GM21381 (cell line): Measurements from ENCODE around the gene PIEZO2.

Experiments used
- ATAC-seq: cut with Tn5 transposase; IDR thresholded peaks from one replicate; pipeline ENCODE4 v1.9.1; 2021; ENCODE audit warnings: mild to moderate bottlenecking, moderate library complexity; ENCODE audit not compliant: unreplicated experiment

PIEZO2 gene

DNA sequence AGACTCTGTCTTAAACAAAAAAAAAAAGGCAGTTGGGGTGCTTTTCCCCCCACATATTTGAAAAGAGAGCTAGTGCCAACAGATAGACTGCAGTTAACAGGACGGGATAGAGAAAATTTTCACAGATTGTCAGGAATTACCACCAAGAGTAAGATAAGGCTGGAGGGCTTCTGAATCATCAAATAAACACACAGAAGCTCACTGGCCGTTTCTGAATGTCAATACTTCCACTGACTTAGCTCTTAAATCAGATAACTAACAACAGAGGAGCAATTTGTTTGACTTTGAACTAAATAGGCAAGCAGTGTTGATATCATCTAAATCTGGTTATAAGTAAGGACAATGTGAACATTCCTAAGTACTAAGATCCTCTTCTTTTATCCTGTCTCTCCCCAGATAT, 34.7 kb downstream of the PIEZO2 start:
- no peak for ATAC-seq

DNA sequence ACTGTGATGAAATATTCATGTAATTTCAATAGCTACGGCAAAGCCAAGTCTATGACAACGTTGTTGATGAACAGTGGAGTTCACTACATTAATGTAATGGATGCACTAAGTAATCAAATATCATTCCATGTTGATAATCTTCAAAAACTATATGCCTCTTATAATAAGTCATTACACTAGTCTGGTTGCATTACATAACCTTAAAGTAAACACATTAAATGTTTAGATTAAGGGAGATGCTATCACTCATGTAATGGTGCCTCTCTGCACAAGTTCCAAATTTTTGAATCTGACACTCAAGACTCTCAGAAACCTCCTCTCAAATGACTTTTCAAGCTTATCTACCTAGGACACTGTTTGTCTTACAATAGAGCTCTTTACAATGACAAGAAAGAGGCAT, 35.4 kb downstream of the PIEZO2 start:
- no peak for ATAC-seq

DNA sequence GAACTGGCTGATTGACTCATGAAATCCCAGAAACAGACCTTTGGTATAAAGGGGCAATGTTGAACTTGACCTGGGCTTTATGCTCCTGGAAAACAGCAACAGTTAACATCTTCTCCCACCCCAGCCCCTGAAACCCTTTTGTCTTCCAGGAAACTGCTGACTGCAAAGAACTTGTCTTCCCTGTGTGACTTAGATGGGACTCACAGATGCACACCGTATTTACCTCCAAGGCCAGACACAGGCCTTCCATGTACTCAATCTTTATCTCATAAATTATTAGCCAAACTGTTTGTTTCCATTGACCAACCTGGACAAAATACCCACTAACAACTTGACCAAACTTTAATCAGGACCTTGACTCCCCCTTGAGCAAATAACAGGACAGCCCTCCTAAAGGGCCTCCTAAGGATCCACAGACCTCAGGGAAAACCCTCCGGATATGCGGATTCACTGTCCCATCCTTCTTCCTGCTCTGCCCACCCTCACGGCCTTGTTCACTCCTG, 36.3 kb downstream of the PIEZO2 start:
- no peak for ATAC-seq

DNA sequence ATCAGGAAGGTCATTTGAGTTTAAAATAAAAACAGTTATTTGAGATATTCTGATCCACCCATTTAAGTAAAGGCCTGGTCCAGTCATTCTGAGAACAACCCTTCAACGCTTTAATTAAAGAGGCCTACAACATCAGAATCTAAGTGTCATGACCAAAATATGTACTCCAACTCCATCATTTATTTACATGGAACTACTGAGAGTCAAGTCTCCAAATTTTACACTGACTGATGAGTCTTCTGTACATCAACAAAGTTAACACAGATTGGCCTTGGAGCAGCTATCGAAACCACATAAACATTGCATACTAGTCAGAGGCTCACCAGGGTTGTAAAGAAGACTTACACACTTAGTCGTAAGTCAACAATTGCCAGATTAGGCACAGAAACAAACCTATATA, 37.1 kb downstream of the PIEZO2 start:
- ATAC-seq: no peak

DNA sequence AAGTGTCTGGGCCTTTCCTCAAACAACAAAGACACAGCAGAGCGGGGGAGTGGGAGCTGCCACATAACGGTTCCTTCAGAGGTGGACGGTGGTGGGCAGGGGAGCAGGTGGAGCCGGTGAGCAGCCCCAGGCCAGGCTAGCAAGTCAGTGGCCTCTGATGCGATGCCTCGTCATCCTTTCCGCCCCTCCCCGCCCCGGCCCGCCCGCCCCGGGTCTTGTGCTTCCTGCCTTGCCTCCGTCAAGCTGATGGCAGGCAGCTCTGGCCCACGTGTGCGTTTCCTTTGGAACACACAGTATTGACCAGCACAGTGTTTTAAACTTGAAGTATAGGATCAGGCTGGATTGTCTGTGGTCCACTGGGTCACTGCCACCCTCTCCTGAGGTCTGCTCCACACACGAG, 38.9 kb downstream of the PIEZO2 start:
- no peak for ATAC-seq

DNA sequence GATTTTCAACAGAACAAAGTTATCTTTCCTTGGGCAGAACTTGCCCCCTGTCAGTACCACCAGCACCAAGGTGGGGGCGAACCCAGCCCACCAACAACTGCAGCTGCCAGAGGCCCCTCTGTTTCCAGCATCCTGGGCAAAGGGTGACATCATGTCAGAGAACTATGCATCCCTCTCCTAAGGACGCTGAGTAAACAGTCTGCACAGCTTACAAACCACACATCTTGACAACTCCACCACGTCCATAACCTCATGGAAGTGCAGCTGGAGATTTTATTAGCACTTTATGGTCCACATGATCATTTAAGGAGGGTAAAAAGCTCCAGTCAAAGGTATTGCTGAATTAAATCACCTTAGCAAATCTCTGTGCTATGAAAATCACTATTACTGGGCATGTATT, 40.4 kb downstream of the PIEZO2 start:
- no peak for ATAC-seq

DNA sequence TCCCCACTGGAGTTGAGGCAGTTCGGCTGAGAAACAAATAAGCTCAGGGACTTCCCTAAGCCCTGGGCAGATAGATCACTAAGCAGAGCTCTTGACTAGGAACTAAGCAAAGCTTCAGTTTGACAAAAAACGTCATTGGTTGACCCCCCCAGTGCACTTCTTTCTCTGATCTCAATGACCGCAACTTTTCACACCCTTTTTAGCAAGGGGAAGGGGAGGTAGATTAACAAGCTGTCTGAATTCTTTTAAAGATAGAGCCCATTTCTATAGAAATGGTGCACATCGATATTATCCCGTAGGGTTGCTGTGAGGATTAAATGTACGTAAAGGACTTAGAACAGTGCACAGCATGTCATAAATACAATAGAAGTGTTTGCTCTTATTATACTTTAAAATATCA, 42.5 kb downstream of the PIEZO2 start:
- ATAC-seq: no peak

DNA sequence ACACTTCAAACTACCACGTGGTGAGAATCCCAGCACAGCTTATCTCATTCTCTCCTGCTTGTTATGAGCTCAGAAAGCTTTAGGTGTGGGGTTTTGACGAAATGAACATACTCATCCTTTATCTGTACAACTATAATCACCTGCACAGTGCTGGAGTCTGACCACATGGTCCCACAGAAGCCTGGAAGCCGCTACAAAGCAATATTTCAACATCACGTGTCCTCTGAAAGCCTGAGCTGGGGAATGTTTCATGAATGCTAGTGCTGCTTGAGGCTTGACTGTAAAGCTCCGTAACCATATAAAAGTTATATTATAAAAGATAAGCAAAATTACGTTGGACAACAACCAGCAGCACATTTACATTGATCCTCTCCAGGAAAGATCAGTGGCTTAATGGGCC, 43.9 kb downstream of the PIEZO2 start:
- no peak for ATAC-seq

DNA sequence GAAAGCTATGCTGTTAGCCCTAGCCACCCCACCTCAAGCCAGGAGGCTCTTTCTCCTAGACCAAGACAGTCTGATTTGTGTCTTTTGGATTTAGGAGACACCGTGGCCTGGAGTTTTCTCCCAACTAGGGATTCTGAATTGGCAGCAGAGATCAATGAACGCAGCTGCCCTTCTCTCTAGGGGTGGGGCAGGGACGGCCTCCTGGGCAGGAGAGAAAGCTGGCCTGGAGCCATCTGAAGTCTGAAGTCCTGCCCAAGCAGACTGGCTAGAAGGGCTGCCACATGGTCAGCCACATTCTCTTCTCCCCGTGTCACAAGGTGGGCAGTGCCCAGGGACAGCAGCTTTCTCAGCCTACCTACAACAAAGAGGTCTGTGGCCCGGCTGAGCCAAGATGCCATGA, 45.1 kb downstream of the PIEZO2 start:
- no peak for ATAC-seq

DNA sequence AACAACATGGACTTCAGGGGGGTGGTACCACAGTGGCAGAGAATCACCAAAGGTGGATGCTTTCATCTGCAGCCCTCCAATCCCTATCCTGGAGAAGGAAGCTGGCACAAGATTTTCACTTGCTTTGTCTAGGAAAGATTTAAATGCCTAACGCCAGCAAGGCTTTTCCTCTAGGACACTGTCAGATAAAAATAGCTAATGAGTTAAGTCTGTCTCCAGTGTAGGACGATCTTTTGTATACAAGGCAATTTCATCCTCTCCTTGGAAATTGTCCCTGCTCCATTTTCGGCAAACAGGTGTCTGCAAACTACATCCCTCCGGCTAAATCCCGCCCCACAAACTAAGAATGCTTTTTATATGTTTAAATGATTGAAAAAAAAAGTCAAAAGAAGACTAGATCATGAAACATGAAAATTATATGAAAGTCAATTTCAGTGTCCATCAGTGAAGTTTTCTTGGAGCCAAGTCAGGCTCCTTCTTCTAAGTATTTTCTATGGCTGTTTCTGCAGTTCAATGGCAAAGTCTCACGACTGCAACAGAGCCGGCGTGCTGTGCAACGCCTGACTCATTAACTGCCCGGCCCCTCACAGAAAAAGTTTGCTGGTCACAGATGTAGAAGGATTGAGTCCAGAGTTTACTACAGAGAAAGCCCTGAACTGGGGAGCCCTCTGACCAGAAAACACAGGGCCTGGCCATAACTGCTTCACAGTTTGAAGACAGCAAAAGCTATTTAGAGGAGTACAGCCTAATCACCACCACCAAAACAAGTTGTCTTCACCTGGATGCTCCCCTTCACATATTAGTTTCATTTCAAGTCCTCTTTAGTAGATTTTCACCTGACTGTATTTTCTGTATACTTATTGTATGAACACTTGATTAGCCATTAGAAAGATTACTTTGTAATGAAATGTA, 52.3 kb downstream of the PIEZO2 start:
- no peak for ATAC-seq

DNA sequence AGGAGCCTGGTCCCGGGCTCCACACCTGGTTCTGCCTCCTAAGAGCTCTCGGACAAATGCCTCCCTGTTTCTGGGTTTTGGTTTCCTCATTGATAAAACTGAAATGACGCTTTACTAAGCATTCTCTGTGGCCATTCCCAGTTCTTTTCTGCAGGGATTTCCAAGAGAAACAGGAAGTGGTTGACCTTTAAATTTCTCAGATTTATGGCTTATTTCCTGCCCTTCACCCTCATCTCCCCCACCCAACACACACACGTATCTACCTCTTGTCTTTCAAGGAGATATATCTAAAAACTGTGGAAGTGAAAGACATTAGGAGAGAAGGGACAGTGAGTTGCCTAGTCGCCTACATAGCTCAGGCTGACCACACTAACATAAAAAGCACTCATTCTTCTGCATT, 53.0 kb downstream of the PIEZO2 start:
- ATAC-seq: no peak

DNA sequence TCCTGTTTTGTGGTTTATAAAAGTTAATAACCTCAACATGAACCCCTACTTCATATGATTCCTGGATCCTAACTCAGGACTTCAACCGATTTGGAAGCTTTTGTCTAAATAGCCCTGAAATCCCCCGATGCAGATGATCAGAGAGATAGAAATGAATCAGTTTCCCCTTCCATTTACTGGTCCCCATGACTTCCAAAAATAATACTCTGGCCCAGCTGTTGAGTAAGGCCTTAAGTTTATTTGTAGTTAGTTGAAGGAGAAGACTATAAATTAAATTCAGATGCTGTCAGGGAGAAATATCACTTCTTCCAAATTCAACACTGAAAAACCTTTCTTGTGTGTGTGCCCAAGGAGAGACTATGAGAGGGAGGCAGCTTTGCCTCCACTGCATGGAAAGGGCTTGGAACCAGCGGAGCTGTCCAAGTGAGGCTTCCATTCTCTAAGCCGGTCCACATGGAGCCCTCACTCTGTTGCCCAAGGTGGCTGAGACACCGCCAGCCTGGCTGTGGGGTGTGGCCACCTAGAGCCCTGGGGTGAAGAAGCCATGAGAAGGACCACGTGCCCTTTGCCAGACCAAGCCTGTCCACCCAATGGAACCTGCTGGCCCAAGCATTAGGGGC, 53.6 kb downstream of the PIEZO2 start:
- ATAC-seq: no peak

DNA sequence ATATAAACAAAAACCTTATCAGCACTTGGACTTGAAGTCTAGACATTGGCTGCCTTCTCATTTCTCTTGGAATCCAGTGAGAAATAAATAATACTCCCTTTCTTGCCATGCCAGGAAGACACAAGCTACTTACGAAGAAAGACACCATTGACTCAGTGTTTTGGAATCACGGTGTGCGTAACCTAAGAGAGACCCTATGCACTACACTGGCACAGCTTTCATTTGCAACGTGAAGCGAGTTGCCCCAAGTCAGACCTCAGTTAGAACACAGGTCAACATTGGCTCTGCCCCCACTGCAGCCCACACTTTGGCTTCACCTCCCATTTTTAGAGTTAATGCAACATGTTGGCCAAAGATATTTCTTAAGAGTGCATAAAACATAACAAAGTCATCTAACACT, 54.2 kb downstream of the PIEZO2 start:
- ATAC-seq: no peak

DNA sequence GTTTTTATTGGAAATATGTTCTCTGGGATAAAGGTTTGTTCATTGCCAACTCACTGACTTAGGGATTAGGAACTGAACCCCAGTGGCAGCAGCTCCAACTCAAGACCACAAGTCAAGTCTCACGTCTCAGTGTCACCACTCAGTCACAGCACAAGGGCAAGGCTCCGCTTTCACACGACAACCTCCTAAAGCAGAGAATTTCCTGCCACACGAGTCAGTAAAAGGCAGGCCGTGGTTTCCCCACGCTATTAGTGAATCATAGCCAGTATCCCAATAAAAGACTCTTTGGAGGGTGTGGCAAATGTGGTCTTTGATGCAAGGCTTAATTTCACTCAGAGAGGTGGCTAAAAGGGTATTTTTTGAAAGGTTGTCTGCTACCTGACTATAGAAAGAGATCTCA, 57.6 kb downstream of the PIEZO2 start:
- no peak for ATAC-seq

DNA sequence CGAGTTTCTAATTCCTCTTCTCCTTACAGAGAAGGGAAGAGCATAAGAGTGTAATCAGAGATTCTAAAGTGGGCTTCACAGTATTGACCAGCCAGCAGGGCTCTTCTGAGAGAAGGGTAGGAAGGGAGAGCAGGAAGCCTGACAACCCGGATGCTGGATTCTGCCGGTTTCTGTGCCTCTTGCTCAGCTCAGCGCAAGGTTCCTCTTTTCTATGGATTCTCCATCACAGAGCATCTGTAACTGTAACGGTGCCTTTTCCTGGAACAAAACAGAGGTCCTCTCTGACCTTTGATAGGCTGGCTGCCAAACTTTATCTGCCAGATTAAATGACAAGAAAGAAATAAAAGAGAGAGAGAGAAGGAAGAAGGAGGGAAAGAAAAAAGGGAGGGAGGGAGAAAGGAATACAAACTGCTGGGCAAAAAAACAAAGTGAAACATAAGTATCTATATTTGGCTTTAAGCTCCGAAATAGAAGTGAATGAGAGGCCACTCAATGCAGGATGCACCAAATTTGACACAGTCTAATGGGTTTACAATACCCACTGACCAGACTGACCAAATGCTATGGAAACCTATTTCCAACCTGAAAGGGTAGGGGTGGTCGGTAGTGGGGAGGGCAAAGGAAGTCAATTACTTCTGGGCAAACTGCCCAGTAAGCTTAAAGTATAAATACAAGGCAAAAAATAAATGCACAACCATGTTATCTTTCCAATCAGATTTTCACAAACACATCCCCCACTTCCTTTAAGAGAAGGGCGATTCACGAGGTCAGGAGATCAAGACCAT, 59.2 kb downstream of the PIEZO2 start:
- ATAC-seq: no peak

DNA sequence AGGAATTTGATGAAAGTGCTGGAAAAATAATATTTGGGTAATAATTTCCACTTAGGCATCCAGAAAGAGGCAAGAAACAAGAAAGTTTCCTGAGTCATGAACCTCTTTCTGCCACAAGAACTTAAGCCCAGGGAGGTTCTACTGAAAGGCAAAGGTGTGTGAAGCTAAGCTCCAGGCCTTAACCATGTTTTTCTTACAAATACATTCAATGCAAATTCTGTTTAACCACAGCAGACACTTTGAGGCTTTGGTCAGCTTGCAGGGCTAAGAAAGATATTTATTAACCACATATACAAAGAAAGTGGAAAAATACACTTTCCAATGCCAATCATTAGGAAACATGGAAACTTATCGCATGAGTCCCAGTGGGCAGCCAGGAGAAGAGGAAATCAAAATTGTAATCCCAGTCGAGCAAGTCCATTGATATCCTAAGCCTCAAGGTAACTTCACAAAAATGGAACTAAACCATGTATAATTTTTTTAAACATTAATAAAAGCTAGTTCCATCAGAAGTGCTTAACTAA, 68.3 kb downstream of the PIEZO2 start:
- peak; percentile 52 for ATAC-seq

DNA sequence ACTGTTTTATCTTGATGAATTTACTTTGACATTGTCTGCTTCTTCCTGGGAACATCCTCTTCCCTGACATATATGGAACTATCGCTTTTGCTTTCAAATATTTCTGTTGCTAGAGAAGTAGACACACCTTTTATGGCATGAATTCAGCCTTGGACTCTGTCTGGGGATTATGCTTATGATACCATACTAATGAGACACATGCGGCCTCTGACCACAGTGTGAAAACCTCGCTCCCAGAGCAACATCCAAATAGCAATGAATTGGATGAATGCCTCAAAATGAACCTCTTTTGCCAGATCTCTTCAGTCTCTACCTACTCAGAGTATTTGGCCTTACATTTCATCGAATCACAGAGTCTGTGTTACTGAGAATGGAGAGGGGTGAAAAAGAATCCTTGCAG, 70.9 kb downstream of the PIEZO2 start:
- no peak for ATAC-seq

DNA sequence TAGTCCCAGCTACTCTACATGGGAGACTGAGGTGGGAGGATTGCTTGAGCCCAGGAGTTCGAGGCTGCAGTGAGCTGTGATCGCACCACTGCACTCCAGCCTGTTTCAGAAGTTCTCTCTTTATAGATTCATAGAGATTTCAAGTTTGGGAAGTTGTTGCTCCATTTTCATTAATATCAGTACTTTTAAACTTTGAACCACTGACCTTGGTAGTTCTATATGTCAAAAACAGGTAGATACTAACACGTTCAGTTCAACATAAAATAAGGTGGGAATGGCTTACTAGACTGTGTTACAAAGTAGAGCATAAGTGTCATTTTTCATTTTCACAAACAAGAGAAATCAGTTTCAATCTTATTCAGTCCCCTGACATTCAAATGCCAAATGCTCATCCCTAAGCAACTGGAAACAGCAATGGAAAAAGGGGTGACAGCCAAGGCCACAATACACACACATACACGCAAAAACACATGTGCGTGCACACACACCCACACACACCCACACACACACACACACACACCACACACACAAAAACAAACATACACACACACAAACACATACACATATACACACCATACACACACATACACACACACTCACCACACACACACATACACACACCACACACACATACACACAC, 71.7 kb downstream of the PIEZO2 start:
- no peak for ATAC-seq

DNA sequence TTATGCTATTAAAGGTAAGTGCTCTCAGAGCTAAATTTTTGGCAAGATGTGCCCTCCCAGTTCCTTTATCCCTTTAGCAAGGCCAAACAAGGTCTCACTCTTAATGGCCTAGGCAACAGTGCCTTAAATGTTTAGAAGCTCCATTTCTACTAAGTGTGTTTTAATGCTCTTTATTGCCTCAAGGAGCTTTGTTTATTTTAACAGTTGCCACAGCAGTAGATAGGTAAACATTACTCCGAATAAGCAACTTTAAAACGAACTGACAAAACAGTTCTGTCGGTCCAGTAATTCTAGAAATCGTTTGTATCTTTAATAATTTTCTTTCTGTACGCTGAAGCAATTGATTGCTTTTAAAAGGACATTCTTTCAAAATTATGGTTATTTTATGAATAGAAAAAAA, 74.5 kb downstream of the PIEZO2 start:
- no peak for ATAC-seq

DNA sequence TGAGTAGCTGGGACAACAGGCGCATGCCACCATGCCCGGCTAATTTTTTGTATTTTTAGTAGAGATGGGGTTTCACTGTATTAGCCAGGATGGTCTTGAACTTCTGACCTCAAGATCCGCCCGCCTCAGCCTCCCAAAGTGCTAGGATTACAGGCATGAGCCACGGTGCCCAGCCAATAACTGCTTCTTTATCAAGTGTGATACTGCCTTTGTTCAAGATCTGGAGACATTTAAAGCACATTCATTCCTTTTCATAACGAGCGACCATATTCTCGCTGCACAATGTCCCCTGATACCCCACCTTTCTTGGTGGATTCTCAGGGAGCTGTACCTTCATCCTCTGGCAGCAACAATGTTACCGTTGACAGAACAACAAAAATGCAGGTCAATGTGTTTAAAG, 75.4 kb downstream of the PIEZO2 start:
- ATAC-seq: no peak

DNA sequence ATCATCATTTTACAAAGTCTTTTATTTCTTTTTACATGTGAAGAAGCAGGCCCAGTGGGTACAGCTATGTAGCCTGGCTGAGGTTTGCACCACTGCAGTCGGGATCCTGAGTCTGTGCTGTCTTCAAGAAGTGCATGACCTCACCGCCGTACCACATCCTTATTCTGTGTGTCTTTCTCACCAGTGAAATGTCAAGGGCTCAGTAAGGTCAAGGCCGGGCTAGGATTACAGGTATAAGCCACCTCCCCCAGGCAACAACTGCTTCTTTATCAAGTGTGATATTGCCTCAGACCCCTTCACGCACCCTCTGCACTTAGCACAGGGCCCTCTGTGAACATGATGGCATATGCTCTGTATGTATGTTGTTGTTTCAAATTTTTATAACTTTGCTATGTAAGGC, 76.7 kb downstream of the PIEZO2 start:
- no peak for ATAC-seq
